Measurements from ENCODE around the gene HPSE2. TPM values are rescaled to one million over a fixed set of nuclear protein-coding genes. Genes with fewer than 3 reads are reported as not detected.

The HPSE2 gene
- total and polyA plus RNA-seq, 2 of the 8 experiments (the other 6 are each of a cell fraction or from before 2014, with no cell fraction given), result 0.41 to 0.58 TPM

DNA sequence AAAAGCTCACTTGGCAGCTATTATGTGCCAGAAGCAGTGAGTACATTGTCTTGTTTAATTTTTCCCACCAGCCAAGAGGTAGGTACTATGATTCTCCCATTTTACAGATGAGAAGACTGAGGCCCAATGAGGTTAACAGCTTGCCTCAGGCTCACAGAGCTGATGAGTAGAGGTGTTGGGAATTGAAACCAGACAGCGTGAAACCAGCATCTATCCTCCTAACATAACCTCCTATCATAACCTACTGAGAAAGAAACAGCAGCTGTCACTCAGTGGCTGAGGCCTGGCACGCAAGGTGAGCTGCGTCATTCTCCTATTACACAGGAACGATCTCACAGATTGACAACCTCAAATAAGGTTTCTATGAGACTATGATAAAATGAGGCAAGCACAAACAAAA is 826.9 kb downstream of the HPSE2 start:
- H3K4me1 ChIP-seq (replicated peaks in 1 of 4; ENCODE audit: control insufficient read depth in 3 of 4, insufficient read depth in 4 of 4, low read length in 3 of 4), result no peaks in the 10 kb centered on the region; a peak in 2 of 7 replicates
- no peak overlapping the region for H2BK5ac ChIP-seq (ENCODE audit: low read depth, low read length)
- 100% methylated on average over 4 of the region's 4 CpGs; no CpG with 5 or more reads in 1 of the 2 experiments for WGBS, 2 experiments (ENCODE audit: extremely low coverage in 1 of 2, insufficient coverage in 1 of 2, insufficient read length in 1 of 2, insufficient replicate concordance in 2 of 2, low coverage in 1 of 2, low lambda C conversion rate in 2 of 2, missing lambda C conversion rate in 1 of 2)
- H2BK20ac ChIP-seq (ENCODE audit: low read length), result no peak overlapping the region
- H3K9ac ChIP-seq (replicated peaks in 1 of 4; ENCODE audit: extremely low read depth in 1 of 4, low read depth in 3 of 4, low read length in 3 of 4), result no peak overlapping the region
- H3K56ac ChIP-seq (replicated peaks; ENCODE audit: insufficient read length, low read depth, low read length), result no peak overlapping the region
- no peak overlapping the region for H3K14ac ChIP-seq (ENCODE audit: insufficient read length)
- no peak overlapping the region for H3K4ac ChIP-seq (replicated peaks; ENCODE audit: insufficient read length, low read depth, low read length)
- FAIRE-seq (no peak), DNase-seq (ENCODE audit: low read depth in 1 of 2, low spot score in 2 of 2) (no peak)
- no peaks in the 10 kb centered on the region for H3K27me3 ChIP-seq (replicated peaks in 1 of 4; ENCODE audit: control insufficient read depth in 3 of 4, extremely low read depth in 1 of 4, insufficient read depth in 3 of 4, low read length in 3 of 4)
- H2BK12ac ChIP-seq (ENCODE audit: low read depth, low read length), result no peak overlapping the region
- H3K9me3 ChIP-seq (ENCODE audit: insufficient read depth in 2 of 2, low read depth in 1 of 2, low read length in 1 of 2), result no peaks in the 10 kb centered on the region
- H3K23me2 ChIP-seq (ENCODE audit: low read depth, low read length), result no peaks in the 10 kb centered on the region
- no peaks in the 10 kb centered on the region for H4K20me1 ChIP-seq (replicated peaks in 1 of 2; ENCODE audit: control insufficient read depth in 1 of 2, insufficient read depth in 2 of 2, low read length in 2 of 2)
- H4K5ac ChIP-seq (ENCODE audit: insufficient read length, low read depth, low read length), result no peak overlapping the region
- H2BK120ac ChIP-seq (replicated peaks; ENCODE audit: low read depth, low read length), result no peak overlapping the region
- H3K23ac ChIP-seq (ENCODE audit: insufficient read length), result no peak overlapping the region
- no peak overlapping the region for H2AK5ac ChIP-seq (ENCODE audit: low read depth, low read length)
- no peak overlapping the region for H3K4me2 ChIP-seq (ENCODE audit: insufficient read depth in 1 of 2, low read depth in 2 of 2, low read length in 2 of 2)
- H3K4me3 ChIP-seq (ENCODE audit: extremely low read depth in 1 of 4, insufficient read depth in 2 of 4, low read depth in 3 of 4, low read length in 4 of 4), result no peak overlapping the region
- no peak overlapping the region for H4K8ac ChIP-seq (ENCODE audit: extremely low read depth, insufficient read depth, low read length)
- no peak overlapping the region for H4K91ac ChIP-seq (replicated peaks; ENCODE audit: insufficient read length, low read length)
- H3K18ac ChIP-seq (ENCODE audit: extremely low read depth, low read length), result no peak overlapping the region
- no peaks in the 10 kb centered on the region for H3K79me2 ChIP-seq (ENCODE audit: control insufficient read depth in 1 of 2, insufficient read depth in 2 of 2, low read length in 2 of 2)
- ChIA-PET POLR2A (ENCODE audit: partially characterized antibody) (interaction anchor here (1.1 kb wide), 1 partner anchor 13 kb away, joined by 3 read pairs; no protein-coding TSS in a partner anchor), CTCF (ENCODE audit: partially characterized antibody) (interaction anchor here (1.4 to 3.0 kb wide), 5 partner anchors 11 to 100 kb away, joined by 5 to 12 read pairs (median 8); no protein-coding TSS in a partner anchor)
- H3K36me3 ChIP-seq (ENCODE audit: control insufficient read depth in 2 of 4, insufficient read depth in 4 of 4, low read length in 3 of 4), result no peaks in the 10 kb centered on the region
- H3K79me1 ChIP-seq (ENCODE audit: low read depth, low read length), result no peaks in the 10 kb centered on the region
- no peak overlapping the region for H3K27ac ChIP-seq (ENCODE audit: low read depth, low read length)
- no peak overlapping the region for H2BK15ac ChIP-seq (ENCODE audit: low read length)
- H2AFZ ChIP-seq (ENCODE audit: low read length), result no peak overlapping the region
- TF ChIP-seq SIX5 (IDR thresholded peaks at IDR 0.05; ENCODE audit: low read depth, low read length) (no peak), EGR1 (IDR thresholded peaks at IDR 0.05; ENCODE audit: borderline replicate concordance, low read depth, low read length) (no peak), TBP (IDR thresholded peaks at IDR 0.05; ENCODE audit: low read depth, low read length) (no peak), KDM5A (IDR thresholded peaks at IDR 0.05; ENCODE audit: low read length) (no peak), EP300 (IDR thresholded peaks at IDR 0.05; ENCODE audit: borderline replicate concordance in 1 of 2, low read depth in 2 of 2, low read length in 2 of 2) (no peak), RFX5 (IDR thresholded peaks at IDR 0.05; ENCODE audit: borderline replicate concordance, low read depth, low read length) (no peak), RBBP5 (IDR thresholded peaks at IDR 0.05; ENCODE audit: borderline replicate concordance, low read depth, low read length) (no peak), HDAC6 (IDR thresholded peaks at IDR 0.05; ENCODE audit: low read depth, low read length) (no peak), MAFK (IDR thresholded peaks at IDR 0.05; ENCODE audit: low read depth, low read length) (no peak), SP2 (IDR thresholded peaks at IDR 0.05; ENCODE audit: low read length) (no peak), EZH2 (IDR thresholded peaks at IDR 0.05; ENCODE audit: low read depth, low read length, severe bottlenecking) (no peak), CEBPB (IDR thresholded peaks at IDR 0.05; ENCODE audit: low read depth, low read length) (no peak), SP4 (IDR thresholded peaks at IDR 0.05; ENCODE audit: low read length) (no peak), TAF1 (IDR thresholded peaks at IDR 0.05; ENCODE audit: low read depth, low read length) (no peak), SIN3A (conservative IDR thresholded peaks at IDR 0.05 in 1 of 2, IDR thresholded peaks at IDR 0.05 in 1 of 2; ENCODE audit: low read depth in 1 of 2, low read length in 2 of 2) (no peak), POLR2A (IDR thresholded peaks at IDR 0.05; ENCODE audit: control extremely low read depth in 1 of 2, low read depth in 2 of 2, low read length in 2 of 2) (no peak)

Data from H1 (cell line).